Muscle layer of duodenum (tissue), 2 donors: Measurements from ENCODE around the gene TUBGCP2.

Experiments used
- H3K27ac ChIP-seq: one replicate; pipeline ENCODE4 v1.7.0; 2013; ENCODE audit warnings: mild to moderate bottlenecking, low read length
- H3K27me3 ChIP-seq: one replicate; pipeline ENCODE4 v1.7.0; 2013; ENCODE audit warnings: low read depth, mild to moderate bottlenecking, control low read depth, low read length
- H3K36me3 ChIP-seq, 2 donors: one replicate each; pipeline ENCODE4 v1.7.0; 2013; ENCODE audit warnings: low read length in 2 of 2, control low read depth in 1 of 2, mild to moderate bottlenecking in 1 of 2; ENCODE audit not compliant: insufficient read depth in 2 of 2, control insufficient read depth in 1 of 2
- H3K4me1 ChIP-seq, 2 donors: one replicate each; pipeline ENCODE4 v1.7.0; 2013; ENCODE audit warnings: low read length in 2 of 2, mild to moderate bottlenecking in 2 of 2, control low read depth in 1 of 2, moderate library complexity in 1 of 2; ENCODE audit not compliant: insufficient read depth in 2 of 2, control insufficient read depth in 1 of 2
- H3K4me3 ChIP-seq, 2 donors: one replicate each; pipeline ENCODE4 v1.7.0; 2013; ENCODE audit warnings: low read length in 2 of 2, low read depth in 1 of 2, mild to moderate bottlenecking in 1 of 2
- H3K9me3 ChIP-seq, 2 donors: one replicate each; pipeline ENCODE4 v1.7.0; 2013; ENCODE audit warnings: low read length in 2 of 2, control low read depth in 1 of 2, mild to moderate bottlenecking in 1 of 2; ENCODE audit not compliant: control insufficient read depth in 1 of 2
- donor health status: healthy.

The TUBGCP2 gene

GRCh38 chr10:133275684-133276092 is 33.0 kb downstream of the TUBGCP2 start:
- no peak overlapping the region for H3K27ac ChIP-seq
- H3K4me3 ChIP-seq: peak overlapping the region; percentile 37 to 41
- H3K9me3 ChIP-seq: no peaks in the 10 kb centered on the region
- H3K4me1 ChIP-seq: peaks cover 0 to 15% of the 10 kb centered on the region in 2 donors
- H3K27me3 ChIP-seq: no peaks in the 10 kb centered on the region
- peaks cover 0 to 37% of the 10 kb centered on the region in 2 donors for H3K36me3 ChIP-seq

DNA sequence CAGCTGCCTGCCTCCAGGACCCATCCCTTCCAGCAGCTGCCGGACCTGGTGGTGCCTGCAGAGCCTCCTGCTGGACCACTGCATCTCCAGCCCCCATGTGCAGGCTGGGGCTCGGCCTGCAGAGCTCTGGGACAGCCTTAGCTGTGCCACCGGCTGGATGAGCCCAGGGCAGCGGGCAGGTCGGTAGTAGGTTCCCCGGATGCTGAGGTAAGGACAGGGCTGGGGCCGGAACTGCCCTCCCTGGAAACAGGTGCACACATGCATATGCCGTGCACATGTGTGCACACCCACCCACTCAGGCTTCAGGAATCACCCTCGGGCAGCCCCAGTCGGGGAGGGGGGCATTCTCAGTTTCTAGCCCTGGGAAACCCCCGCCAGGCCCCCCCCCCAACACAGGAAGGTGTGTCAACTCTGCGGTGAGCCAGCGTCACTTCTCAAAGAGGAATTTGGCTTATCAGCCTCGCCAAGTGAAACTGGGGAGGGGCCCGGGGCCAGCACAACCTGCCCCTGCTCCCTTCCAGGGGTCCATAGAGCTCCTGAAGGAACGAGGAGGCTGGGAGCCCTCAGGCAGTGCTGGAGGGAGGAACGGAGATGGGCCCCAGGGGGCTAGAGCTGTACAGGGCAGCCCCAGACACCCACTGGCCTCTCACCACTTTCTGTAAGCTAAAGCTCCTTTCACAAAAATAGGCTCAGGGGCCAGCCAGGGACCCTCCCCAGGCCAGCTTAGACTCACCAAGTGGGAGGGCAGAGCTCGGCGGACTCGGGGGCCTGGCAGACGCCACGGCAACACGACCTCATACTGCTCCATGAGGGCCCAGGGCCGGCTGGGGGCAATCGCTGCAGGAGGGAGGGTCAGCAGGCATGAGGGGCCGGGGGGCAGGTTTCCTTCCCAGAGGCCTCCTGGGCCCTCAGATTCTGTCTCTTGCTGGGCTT is 33.7 kb downstream of the TUBGCP2 start:
- Histone ChIP-seq H3K9me3 (no peaks in the 10 kb centered on the region), H3K27me3 (no peaks in the 10 kb centered on the region), H3K4me3 (peak overlapping the region in 1 of 2 donors; percentile 41), H3K36me3 (peaks cover 0 to 37% of the 10 kb centered on the region in 2 donors), H3K27ac (no peak overlapping the region), H3K4me1 (peaks cover 0 to 15% of the 10 kb centered on the region in 2 donors)

GRCh38 chr10:133273534-133274143 is 35.0 kb downstream of the TUBGCP2 start:
- Histone ChIP-seq H3K36me3 (peaks cover 0 to 32% of the 10 kb centered on the region in 2 donors), H3K9me3 (no peaks in the 10 kb centered on the region), H3K4me1 (peaks cover 0 to 15% of the 10 kb centered on the region in 2 donors), H3K4me3 (no peak overlapping the region), H3K27ac (no peak overlapping the region), H3K27me3 (no peaks in the 10 kb centered on the region)

- no peaks in the 10 kb centered on the region for H3K9me3 ChIP-seq
- H3K4me3 ChIP-seq: no peak overlapping the region
- no peaks in the 10 kb centered on the region for H3K27me3 ChIP-seq
- peaks cover 0 to 33% of the 10 kb centered on the region in 2 donors for H3K36me3 ChIP-seq
- peaks cover 0 to 15% of the 10 kb centered on the region in 2 donors for H3K4me1 ChIP-seq
- no peak overlapping the region for H3K27ac ChIP-seq
Measured at GRCh38 chr10:133272964-133273420, 35.7 kb downstream of the TUBGCP2 start.

DNA sequence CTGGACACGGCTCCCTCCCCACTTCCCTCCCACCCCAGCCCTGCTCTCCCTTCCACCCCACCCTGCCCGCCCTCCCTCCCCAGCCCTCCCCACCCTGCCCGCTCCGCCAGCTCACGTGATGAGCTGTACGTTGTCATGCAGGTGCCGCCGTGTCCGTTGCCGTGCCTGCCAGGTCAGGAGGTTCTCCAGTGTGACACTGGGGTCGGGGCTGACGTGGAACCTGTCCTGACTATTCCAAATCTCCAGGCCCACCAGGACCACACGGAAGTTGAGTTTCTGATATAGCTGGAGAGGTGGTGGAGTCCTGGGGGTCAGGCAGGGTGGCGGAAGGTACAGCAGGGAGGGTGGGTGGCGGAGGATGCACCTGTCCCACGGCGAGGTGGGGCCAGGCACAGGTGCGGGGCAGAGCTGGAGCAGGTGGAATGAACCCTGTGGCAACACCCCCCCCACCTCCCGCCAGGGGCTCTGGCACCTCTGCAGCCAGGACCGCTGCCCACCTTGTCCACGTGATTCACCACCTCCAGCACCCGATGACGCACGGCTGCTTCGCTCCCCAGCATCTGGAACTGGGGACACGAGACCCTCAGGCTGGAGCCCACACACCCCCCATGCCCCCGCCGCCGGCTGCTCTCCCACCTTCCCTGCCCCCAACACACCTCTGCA is 36.2 kb downstream of the TUBGCP2 start:
- Histone ChIP-seq H3K36me3 (peaks cover 0 to 33% of the 10 kb centered on the region in 2 donors), H3K27me3 (no peaks in the 10 kb centered on the region)

GRCh38 chr10:133271521-133272300 is 37.0 kb downstream of the TUBGCP2 start:
- Histone ChIP-seq H3K27ac (no peak overlapping the region), H3K9me3 (no peaks in the 10 kb centered on the region), H3K36me3 (peaks cover 0 to 33% of the 10 kb centered on the region in 2 donors), H3K27me3 (no peaks in the 10 kb centered on the region), H3K4me3 (no peak overlapping the region), H3K4me1 (peaks cover 0 to 5% of the 10 kb centered on the region in 2 donors)

More for the DNA sequence above, 36.2 kb downstream of the TUBGCP2 start:
- H3K27ac ChIP-seq: no peak overlapping the region
- H3K9me3 ChIP-seq: no peaks in the 10 kb centered on the region
- no peak overlapping the region for H3K4me3 ChIP-seq
- peaks cover 0 to 12% of the 10 kb centered on the region in 2 donors for H3K4me1 ChIP-seq

DNA sequence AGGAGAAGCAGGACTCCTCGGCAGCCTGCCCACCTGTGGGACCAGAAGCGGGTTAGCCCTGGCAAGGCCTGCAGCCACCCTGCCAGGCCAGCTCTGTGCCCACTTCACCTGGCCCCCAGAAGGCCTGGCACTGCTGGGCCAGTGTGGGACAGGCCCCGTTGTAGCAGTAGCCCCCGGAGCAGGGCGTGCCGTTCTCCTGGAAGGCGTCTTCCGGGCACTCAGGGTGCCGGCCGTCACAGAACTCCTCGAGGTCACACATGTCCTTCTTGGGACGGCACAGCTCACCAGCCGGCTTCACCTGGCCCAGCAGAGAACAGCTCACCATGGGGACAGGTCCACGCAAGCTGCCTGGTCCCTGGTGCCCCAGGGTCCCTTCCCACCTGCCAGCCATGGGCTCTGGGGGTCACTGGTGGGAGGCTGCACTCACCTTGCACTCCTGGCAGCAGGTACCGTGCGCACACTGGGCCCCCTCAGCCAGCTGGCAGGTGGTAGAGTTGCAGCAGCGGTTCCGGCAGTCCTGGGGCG is 37.8 kb downstream of the TUBGCP2 start:
- Histone ChIP-seq H3K27me3 (no peaks in the 10 kb centered on the region), H3K4me1 (no peaks in the 10 kb centered on the region), H3K27ac (no peak overlapping the region), H3K9me3 (no peaks in the 10 kb centered on the region), H3K36me3 (peaks cover 0 to 33% of the 10 kb centered on the region in 2 donors), H3K4me3 (no peak overlapping the region)

DNA sequence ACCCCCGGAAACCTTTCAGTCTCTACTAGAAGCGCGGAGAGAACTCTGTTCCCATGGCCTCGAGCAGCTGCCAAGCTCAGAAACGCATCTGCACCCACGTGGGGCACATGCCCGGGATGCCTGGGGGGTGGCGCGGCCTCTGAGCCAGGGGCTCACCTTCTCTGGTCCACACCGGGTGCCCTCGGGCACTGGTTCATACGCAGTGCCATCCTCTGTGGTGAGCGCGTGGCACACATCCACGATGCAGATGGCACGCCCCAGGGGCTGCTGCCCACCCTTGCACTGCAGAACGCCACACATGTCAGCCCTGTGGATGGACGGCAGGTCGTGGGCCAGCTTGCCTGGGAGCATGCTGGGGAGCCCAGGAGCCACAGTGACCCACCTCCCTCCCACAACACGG is 38.5 kb downstream of the TUBGCP2 start:
- no peaks in the 10 kb centered on the region for H3K27me3 ChIP-seq
- peaks cover 0 to 33% of the 10 kb centered on the region in 2 donors for H3K36me3 ChIP-seq
- no peak overlapping the region for H3K4me3 ChIP-seq
- no peaks in the 10 kb centered on the region for H3K9me3 ChIP-seq
- no peak overlapping the region for H3K27ac ChIP-seq
- no peaks in the 10 kb centered on the region for H3K4me1 ChIP-seq

DNA sequence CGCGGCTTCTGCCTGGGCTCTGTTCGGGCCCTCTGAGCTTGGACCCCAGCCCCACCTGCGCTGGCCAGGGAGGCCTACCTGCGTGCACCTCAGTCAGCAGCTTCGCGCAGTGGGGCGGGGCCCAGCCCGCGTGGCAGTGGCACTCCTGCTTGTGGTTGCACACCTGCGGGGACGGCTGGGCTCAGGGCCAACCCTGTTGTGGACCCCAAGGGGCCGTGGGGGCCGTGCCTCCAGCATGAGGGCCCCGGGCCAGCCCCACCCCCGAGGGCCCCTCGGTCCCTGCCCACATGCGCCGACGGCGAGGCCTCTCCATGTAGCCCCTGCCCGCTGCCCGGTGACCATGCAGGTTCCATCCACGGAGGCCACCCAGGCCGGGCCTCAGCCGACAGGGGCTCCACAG is 39.3 kb downstream of the TUBGCP2 start:
- no peak overlapping the region for H3K4me3 ChIP-seq
- H3K27me3 ChIP-seq: no peaks in the 10 kb centered on the region
- H3K36me3 ChIP-seq: peaks cover 0 to 33% of the 10 kb centered on the region in 2 donors
- H3K27ac ChIP-seq: no peak overlapping the region
- H3K4me1 ChIP-seq: no peaks in the 10 kb centered on the region
- no peaks in the 10 kb centered on the region for H3K9me3 ChIP-seq

DNA sequence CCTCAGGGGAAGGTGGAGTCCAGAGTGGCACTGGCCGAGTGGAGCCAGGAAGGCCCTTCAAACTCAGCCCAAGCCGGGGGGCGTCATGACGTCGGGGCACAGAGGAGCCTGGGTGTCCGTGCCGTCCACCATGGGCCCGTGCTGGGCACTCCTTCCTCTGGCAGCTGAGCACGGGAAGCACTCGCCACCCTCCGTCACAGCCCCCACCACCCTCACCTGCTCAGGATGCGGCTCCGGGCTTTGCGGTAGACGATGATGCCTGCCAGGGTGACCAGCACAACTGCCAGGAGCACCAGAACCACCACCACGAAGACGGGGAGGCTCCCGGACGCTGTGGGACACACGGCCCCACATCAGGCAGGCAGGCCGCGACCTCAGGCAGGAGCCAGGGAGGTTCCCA is 40.1 kb downstream of the TUBGCP2 start:
- Histone ChIP-seq H3K9me3 (no peaks in the 10 kb centered on the region), H3K36me3 (peaks cover 0 to 33% of the 10 kb centered on the region in 2 donors), H3K27ac (no peak overlapping the region)

More for the DNA sequence above, 40.1 kb downstream of the TUBGCP2 start:
- Histone ChIP-seq H3K4me1 (no peaks in the 10 kb centered on the region), H3K27me3 (no peaks in the 10 kb centered on the region), H3K4me3 (no peak overlapping the region)
